ENCODE measurements around the gene PSMB4. TPM values are rescaled to one million over a fixed set of nuclear protein-coding genes. Genes with fewer than 3 reads are reported as not detected.

PSMB4 gene
- total and polyA plus RNA-seq, 2 experiments from 2014 or later, result 348 to 417 TPM

GRCh38 chr1:151368393-151369301 lies 30.7 kb upstream of the PSMB4 start:
- no peak for DNase-seq (ENCODE audit: low spot score)
- H3K4me1 ChIP-seq (ENCODE audit: insufficient read depth), result peaks cover 16% of the 10 kb centered on the region
- peaks cover 5% of the 10 kb centered on the region for H3K9me3 Mint-ChIP-seq
- H3F3A ChIP-seq (replicated peaks; ENCODE audit: low read depth), result no peaks in the 10 kb centered on the region
- no peaks in the 10 kb centered on the region for H3K9me2 ChIP-seq (ENCODE audit: insufficient read depth)
- H3K27ac Mint-ChIP-seq, result no peak overlapping the region
- peaks cover 20% of the 10 kb centered on the region for H3K4me1 Mint-ChIP-seq
- H3K4me3 Mint-ChIP-seq, result no peak overlapping the region
- H3K4me3 ChIP-seq, result no peak overlapping the region
- no peaks in the 10 kb centered on the region for H3K79me2 ChIP-seq (replicated peaks; ENCODE audit: insufficient read depth)
- H2AFZ ChIP-seq, result no peak overlapping the region
- H4K20me1 ChIP-seq (replicated peaks; ENCODE audit: insufficient read depth), result no peaks in the 10 kb centered on the region
- peaks cover 14% of the 10 kb centered on the region for H3K27me3 Mint-ChIP-seq (ENCODE audit: insufficient read depth, low read depth, poor library complexity)
- no peaks in the 10 kb centered on the region for H3K36me3 ChIP-seq (ENCODE audit: insufficient read depth)
- H3K27me3 ChIP-seq (ENCODE audit: insufficient read depth), result no peaks in the 10 kb centered on the region
- H3K36me3 Mint-ChIP-seq (ENCODE audit: low read depth), result peaks cover 18% of the 10 kb centered on the region
- TF ChIP-seq REST (IDR thresholded peaks at IDR 0.05; ENCODE audit: unreplicated experiment) (no peak), EZH2 (IDR thresholded peaks at IDR 0.05; ENCODE audit: low read depth, unreplicated experiment) (no peak), ZNF331 (CRISPR knock-in tag; IDR thresholded peaks at IDR 0.05; ENCODE audit: low read depth) (no peak), ZNF114 (CRISPR knock-in tag; IDR thresholded peaks at IDR 0.05) (no peak), JUNB (IDR thresholded peaks at IDR 0.05; ENCODE audit: unreplicated experiment) (no peak), EZH2phosphoT487 (IDR thresholded peaks at IDR 0.05; ENCODE audit: unreplicated experiment) (no peak), NANOG (IDR thresholded peaks at IDR 0.05; ENCODE audit: borderline replicate concordance) (no peak), POLR2AphosphoS5 (IDR thresholded peaks at IDR 0.05; ENCODE audit: low read depth) (no peak), CREB1 (CRISPR knock-in tag; IDR thresholded peaks at IDR 0.05; ENCODE audit: low read depth) (no peak), STAT1 (IDR thresholded peaks at IDR 0.05; ENCODE audit: unreplicated experiment) (no peak)
- TF ChIP-seq, protein P1, sequence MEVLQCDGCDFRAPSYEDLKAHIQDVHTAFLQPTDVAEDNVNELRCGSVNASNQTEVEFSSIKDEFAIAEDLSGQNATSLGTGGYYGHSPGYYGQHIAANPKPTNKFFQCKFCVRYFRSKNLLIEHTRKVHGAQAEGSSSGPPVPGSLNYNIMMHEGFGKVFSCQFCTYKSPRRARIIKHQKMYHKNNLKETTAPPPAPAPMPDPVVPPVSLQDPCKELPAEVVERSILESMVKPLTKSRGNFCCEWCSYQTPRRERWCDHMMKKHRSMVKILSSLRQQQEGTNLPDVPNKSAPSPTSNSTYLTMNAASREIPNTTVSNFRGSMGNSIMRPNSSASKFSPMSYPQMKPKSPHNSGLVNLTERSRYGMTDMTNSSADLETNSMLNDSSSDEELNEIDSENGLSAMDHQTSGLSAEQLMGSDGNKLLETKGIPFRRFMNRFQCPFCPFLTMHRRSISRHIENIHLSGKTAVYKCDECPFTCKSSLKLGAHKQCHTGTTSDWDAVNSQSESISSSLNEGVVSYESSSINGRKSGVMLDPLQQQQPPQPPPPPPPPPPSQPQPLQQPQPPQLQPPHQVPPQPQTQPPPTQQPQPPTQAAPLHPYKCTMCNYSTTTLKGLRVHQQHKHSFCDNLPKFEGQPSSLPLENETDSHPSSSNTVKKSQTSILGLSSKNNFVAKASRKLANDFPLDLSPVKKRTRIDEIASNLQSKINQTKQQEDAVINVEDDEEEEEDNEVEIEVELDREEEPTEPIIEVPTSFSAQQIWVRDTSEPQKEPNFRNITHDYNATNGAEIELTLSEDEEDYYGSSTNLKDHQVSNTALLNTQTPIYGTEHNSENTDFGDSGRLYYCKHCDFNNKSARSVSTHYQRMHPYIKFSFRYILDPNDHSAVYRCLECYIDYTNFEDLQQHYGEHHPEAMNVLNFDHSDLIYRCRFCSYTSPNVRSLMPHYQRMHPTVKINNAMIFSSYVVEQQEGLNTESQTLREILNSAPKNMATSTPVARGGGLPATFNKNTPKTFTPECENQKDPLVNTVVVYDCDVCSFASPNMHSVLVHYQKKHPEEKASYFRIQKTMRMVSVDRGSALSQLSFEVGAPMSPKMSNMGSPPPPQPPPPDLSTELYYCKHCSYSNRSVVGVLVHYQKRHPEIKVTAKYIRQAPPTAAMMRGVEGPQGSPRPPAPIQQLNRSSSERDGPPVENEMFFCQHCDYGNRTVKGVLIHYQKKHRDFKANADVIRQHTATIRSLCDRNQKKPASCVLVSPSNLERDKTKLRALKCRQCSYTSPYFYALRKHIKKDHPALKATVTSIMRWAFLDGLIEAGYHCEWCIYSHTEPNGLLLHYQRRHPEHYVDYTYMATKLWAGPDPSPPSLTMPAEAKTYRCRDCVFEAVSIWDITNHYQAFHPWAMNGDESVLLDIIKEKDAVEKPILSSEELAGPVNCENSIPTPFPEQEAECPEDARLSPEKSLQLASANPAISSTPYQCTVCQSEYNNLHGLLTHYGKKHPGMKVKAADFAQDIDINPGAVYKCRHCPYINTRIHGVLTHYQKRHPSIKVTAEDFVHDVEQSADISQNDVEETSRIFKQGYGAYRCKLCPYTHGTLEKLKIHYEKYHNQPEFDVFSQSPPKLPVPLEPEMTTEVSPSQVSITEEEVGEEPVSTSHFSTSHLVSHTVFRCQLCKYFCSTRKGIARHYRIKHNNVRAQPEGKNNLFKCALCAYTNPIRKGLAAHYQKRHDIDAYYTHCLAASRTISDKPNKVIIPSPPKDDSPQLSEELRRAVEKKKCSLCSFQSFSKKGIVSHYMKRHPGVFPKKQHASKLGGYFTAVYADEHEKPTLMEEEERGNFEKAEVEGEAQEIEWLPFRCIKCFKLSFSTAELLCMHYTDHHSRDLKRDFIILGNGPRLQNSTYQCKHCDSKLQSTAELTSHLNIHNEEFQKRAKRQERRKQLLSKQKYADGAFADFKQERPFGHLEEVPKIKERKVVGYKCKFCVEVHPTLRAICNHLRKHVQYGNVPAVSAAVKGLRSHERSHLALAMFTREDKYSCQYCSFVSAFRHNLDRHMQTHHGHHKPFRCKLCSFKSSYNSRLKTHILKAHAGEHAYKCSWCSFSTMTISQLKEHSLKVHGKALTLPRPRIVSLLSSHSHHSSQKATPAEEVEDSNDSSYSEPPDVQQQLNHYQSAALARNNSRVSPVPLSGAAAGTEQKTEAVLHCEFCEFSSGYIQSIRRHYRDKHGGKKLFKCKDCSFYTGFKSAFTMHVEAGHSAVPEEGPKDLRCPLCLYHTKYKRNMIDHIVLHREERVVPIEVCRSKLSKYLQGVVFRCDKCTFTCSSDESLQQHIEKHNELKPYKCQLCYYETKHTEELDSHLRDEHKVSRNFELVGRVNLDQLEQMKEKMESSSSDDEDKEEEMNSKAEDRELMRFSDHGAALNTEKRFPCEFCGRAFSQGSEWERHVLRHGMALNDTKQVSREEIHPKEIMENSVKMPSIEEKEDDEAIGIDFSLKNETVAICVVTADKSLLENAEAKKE (CRISPR knock-in tag; IDR thresholded peaks at IDR 0.05), result no peak
- TF ChIP-seq, protein P2, sequence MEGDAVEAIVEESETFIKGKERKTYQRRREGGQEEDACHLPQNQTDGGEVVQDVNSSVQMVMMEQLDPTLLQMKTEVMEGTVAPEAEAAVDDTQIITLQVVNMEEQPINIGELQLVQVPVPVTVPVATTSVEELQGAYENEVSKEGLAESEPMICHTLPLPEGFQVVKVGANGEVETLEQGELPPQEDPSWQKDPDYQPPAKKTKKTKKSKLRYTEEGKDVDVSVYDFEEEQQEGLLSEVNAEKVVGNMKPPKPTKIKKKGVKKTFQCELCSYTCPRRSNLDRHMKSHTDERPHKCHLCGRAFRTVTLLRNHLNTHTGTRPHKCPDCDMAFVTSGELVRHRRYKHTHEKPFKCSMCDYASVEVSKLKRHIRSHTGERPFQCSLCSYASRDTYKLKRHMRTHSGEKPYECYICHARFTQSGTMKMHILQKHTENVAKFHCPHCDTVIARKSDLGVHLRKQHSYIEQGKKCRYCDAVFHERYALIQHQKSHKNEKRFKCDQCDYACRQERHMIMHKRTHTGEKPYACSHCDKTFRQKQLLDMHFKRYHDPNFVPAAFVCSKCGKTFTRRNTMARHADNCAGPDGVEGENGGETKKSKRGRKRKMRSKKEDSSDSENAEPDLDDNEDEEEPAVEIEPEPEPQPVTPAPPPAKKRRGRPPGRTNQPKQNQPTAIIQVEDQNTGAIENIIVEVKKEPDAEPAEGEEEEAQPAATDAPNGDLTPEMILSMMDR (conservative IDR thresholded peaks at IDR 0.05; ENCODE audit: low read depth in 2 of 2), result no peak
- TF ChIP-seq, protein P3, sequence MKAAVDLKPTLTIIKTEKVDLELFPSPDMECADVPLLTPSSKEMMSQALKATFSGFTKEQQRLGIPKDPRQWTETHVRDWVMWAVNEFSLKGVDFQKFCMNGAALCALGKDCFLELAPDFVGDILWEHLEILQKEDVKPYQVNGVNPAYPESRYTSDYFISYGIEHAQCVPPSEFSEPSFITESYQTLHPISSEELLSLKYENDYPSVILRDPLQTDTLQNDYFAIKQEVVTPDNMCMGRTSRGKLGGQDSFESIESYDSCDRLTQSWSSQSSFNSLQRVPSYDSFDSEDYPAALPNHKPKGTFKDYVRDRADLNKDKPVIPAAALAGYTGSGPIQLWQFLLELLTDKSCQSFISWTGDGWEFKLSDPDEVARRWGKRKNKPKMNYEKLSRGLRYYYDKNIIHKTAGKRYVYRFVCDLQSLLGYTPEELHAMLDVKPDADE (IDR thresholded peaks at IDR 0.05), result no peak
- H3K4me2 ChIP-seq, result no peak overlapping the region
- ATAC-seq, result no peak
- H3K27ac ChIP-seq (ENCODE audit: low read depth), result no peak overlapping the region

Measured in GM23338 (cell line).